ENCODE results near the gene C1orf53.
"Not testable (repeated sequence)": the region's sequence is repeated elsewhere in the genome, so short reads cannot be mapped to it uniquely, and the experiment has no call there.

Gene C1orf53

GRCh38 chr1:197921235-197922069 is 19.0 kb downstream of the C1orf53 start:
- DNase-seq (ENCODE audit: low spot score) = peak; percentile 38

DNA sequence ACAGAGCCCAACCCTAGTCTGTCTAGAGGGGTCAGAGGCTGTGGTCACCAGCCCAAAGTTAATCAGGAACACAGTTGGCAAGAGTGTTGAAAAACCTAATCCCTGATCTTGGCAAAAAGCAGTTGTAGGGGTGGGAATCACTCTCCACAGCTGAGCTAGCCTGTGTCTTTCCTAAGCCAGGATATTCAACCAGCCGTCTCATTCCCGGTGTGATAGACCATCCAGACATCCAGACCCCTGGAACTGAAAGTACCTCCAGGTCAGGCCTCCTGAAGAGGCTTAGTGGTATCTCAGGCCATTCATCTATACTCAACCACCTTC is 19.6 kb downstream of the C1orf53 start:
- no peak for DNase-seq (ENCODE audit: low spot score)

DNA sequence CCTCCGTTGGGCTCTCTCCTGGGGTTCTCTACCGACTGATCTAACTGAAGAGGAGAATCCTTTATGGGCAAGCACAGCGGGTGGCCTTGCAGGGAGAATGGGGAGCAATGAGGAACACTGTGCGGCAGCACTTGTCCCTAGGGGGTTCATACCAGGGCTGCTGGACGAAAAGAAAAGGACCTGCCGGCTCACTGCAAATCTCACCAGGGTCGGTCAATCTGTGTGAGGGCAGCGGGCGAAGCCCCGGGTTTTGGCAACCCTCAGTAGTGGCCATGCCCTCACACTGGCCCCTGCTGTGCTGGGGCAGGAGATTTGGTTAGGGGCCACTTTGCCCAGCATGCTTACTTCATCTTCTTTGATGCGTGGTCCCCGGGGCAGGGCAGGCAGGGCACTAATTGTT is 20.6 kb downstream of the C1orf53 start:
- DNase-seq (ENCODE audit: low spot score) = no peak

DNA sequence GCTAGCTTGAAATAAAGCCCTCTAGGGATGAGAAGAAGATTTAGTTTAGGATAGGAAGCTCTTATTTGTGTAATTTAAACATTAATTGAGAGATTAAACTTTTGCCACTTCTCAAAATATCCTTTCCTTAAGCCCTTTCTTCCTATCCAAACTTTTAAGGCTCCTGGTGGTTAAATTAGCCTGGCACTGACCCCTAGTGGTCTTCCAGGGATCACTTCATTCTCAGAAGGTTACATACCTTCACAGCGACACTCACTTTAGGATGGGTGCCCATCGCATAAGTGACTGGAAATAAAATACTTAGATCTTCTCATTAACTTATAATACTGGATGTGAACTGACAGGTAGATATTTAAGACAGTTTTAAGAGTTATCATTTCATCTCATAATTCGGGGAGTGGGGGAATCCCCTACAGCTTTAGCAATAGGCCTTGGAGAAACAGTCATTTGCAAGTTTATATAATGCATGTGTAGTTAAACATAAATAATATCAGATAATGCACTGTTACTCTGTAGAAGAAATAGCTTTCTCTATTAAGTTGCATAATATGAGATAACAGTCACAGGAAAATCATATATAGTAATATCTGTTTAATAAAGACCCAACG is 22.2 kb downstream of the C1orf53 start:
- peak; percentile 50 for DNase-seq (ENCODE audit: low spot score)

DNA sequence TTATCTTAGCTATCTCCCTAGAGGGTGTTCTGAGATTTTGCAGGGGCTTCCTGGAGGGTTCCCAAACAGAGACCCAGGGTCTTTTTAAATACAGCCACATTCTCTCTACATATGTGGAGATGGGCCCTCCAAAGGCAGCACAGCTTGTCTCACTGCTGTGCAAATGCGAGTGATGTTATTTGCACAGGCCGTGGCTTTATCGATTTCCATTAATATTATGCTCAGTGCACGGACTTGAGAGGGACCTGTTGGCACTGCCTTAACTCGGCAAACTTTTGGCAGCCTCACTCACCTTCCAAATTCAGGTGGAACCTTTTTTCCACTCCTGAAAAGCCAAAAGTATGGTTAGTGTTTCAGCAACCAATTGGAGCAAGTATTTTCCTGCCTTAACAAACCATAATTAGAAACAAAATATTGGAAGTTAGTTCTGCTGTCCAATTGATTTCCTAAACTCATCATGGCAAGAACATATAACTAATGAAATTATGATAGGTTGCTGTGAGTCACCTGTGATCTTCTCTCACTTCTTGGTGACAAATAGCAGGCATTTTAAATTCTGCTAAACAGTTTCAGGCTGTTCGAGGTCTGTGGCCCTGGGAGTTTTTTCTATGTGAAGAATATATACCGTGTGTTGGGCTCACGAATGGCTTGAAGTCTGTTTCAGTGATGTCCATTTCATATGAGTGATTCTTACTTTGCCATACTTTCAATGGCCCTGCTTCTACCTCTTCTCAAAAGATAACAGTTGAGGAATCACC is 25.7 kb downstream of the C1orf53 start:
- DNase-seq (ENCODE audit: low spot score) = no peak

- DNase-seq (ENCODE audit: low spot score) = peak; percentile 33
These were observed 26.5 kb downstream of the C1orf53 start for GRCh38 chr1:197928849-197929336.

- DNase-seq (ENCODE audit: low spot score) = no peak
These were observed 30.6 kb downstream of the C1orf53 start for GRCh38 chr1:197933016-197933415.

DNA sequence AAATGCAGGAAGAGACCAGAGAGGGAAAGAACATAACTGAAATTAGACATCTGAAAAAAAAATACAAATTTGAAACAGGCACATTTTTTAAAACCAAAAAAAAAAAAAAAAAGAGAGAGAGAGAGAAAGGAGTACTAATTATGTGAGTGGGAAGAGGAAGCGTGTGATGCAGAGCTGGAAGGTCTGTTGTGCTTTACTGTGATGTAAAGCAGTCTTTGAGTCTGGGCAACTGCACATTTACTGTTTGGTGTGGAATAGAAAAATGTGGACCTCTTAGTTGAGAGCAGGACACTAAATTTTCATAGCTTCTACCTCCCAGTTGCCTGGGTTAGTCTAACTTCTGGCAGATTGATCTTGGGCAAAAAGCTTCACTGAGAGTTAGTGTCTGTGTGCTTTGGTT is 31.2 kb downstream of the C1orf53 start:
- no peak for DNase-seq (ENCODE audit: low spot score)

DNA sequence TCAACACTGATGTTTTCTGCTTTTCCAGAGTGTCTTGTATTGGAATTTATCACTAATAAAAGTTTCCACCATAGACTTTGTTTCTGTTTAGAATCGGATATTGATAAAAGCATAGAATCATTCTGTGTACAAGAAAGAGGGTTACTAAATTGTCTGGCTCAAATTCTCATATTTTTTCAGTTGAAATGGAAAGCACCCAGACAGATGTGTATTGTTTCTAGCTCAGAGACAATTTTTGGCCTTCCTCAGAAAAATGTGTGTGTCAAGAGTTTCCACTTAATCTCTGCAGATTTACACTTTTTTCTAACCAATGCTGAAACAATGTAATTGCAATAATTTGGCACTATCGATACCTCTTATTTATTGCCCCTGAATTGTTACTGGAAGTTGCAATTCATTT is 35.0 kb downstream of the C1orf53 start:
- DNase-seq (ENCODE audit: low spot score) = no peak

- DNase-seq (ENCODE audit: low spot score) = no peak
These were observed 35.5 kb downstream of the C1orf53 start for GRCh38 chr1:197937892-197938291.

GRCh38 chr1:197939159-197939980 is 36.9 kb downstream of the C1orf53 start:
- not testable (repeated sequence) for DNase-seq (ENCODE audit: low spot score)

GRCh38 chr1:197942042-197942441 is 39.6 kb downstream of the C1orf53 start:
- DNase-seq (ENCODE audit: low spot score) = no peak

DNA sequence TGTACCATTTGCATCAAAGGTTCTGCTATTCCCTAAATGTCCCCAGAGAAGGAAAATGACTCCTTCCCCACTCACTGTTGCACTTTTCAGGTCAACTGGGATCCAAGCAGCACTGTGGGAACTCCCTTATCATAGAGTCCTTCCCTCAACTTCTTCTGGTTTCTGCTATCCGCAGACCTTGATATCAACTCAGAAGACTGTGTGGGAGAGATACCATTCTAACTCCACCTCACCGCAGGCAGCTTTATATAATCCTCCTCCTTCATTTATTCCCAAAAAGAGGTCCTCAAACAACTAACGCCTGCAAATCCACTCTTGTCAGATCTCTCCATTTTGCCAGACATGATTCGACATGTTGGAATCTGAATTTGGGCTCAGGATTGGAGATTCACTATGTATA is 42.1 kb downstream of the C1orf53 start:
- no peak for DNase-seq (ENCODE audit: low spot score)

DNA sequence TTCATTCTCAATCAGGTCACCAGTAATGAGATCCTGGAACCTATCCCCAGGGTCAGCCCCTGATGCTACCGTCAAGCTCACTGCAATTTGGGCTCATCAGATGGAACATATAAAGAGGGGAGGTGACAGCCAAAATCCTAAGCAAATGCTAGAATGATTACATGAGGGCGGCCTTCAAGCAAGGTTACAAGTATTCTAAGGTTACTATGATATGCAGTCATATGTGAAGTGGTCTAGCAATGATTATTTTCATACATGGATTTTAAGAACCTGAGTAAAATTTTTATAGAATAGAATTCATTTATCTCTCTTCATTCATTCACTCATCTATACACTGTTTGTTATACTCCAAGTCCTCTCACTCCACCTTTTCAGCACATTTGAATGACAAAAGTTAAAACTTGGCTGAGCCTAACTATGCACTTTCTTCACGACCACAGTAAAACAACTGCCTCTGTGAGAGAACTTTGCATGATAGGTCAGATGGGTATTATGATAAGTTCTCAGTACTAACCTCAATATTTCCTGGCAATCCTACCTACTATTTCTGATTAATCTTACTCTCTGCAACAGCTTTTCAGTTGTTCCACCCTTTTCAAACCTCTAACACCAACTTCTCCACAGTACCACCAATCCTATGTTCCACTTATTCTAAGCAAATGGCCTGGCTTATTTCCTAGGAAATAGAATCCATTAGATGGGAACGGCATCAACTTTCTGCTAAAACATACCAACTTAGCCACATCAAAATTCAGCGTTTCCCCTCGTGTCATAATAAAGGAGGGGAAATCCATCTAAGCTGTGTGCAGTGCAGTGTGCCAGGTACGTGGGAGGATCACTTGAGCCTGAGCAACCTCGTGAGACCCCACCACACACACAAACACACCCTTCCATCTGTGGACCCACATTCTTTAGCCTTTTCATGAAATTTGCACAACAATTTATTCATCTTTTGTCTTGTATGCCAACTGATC is 46.8 kb downstream of the C1orf53 start:
- DNase-seq (ENCODE audit: low spot score) = no peak

GRCh38 chr1:197951089-197951488 is 48.7 kb downstream of the C1orf53 start:
- DNase-seq (ENCODE audit: low spot score) = no peak

GRCh38 chr1:197951617-197952175 is 49.3 kb downstream of the C1orf53 start:
- no peak for DNase-seq (ENCODE audit: low spot score)

GRCh38 chr1:197953472-197953871 is 51.0 kb downstream of the C1orf53 start:
- DNase-seq (ENCODE audit: low spot score) = not testable (repeated sequence)

DNA sequence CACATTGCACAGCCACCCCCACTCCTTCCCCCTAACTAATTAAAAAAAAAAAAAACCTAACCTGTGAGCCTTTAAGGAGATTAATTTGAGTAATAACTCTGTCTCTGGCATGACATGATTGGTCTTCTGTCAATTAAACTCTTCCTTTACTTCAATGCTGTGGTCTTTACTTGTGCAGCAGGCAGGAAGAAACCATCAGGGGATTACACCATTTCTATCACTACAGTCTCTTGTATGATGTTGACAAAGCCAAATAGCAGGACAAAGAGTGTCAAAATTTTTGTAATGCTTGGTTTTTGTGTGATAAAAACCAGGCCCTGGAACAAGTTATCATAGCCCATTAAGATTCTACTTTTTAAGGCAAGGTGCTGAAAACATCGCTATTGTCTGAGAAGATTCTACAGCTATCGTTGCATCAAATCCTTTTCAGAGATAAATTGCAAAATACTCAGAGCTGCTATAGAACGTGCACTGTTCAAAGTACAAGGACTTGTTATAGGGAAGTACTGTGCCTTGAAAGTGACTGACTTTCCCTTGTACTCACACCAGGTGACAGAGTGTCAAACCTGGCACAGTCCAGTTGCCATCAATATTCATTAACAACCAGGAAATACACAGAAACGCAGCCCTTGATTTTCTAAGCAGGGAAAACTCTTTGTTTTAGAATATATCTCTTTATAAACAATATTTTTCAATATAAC is 52.4 kb downstream of the C1orf53 start:
- no peak for DNase-seq (ENCODE audit: low spot score)

DNA sequence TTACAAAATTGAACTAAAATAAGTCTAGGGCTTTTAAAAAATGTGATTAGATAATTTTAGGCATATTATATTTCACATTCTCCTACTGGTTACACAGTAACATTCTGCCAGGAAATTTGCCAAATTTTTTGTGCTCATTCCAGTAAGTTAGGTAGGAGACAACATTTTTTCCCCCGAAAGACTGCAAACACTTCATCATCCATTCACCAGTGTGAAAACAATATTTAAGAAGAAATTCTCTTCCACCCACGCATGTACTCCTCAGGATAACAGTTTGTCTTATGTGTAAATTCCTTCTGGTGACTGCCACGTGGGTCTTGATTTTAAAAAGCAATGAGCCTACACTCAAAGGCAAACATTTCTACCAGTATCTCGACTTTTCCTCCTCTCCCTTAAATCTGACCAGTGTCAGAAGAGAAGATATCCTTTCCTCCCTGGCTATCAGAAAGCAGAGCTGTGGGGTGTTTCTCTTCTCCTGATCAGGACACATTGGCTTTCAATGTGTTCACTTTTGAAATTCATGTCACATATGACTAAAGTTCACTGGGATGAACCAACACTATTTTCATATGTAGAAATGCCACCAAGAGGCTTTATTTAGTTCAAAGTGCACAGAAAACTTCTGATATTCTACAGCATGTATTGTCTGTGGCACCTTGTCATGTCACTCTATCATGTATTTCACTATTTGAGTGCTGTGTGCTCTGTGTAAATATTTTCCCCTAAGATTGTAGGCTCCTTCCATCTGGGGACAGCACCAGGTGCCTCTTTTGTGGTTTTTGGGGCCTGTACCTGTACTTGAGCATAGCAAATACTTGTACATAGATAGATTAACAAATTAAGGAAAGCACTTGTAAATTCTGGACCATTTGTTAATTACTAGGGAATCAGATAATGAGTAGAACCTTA is 53.3 kb downstream of the C1orf53 start:
- DNase-seq (ENCODE audit: low spot score) = no peak

All from iPS-NIHi11 (cell line).